Measurements from ENCODE around the gene INPP4A. TPM values are rescaled to one million over a fixed set of nuclear protein-coding genes. Genes with fewer than 3 reads are reported as not detected.

The INPP4A gene
- polyA plus RNA-seq, 2 of the 4 experiments (the other 2 are of a cell fraction) = 9.4 to 16.0 TPM

- Histone ChIP-seq H3K4me3 (peak overlapping the region; percentile 82), H3K4me2 (peak overlapping the region; percentile 89), H3K4me1 (peaks cover 20% of the 10 kb centered on the region), H3K9me3 (no peaks in the 10 kb centered on the region), H3K27ac (peak overlapping the region; percentile 98 to 99)
- ATAC-seq = peak; percentile 11 to 30; a peak in 3 of 6 replicates
- ChIA-PET POLR2A (no interaction called here), CTCF (interaction anchor here (1.0 to 1.2 kb wide), 2 partner anchors 8 to 24 kb away, joined by 3 to 4 read pairs; no protein-coding TSS in a partner anchor)
- TF ChIP-seq KDM1A (IDR thresholded peaks at IDR 0.05; ENCODE audit: low read depth) = no peak
- no peak for TF ChIP-seq CHD2 (IDR thresholded peaks at IDR 0.05; ENCODE audit: low read length, partially characterized antibody)
- no peak for TF ChIP-seq ZSCAN20 (CRISPR knock-in tag; IDR thresholded peaks at IDR 0.05)
- no peak for TF ChIP-seq RCOR1 (IDR thresholded peaks at IDR 0.05; ENCODE audit: low read depth, low read length)
- no peak for TF ChIP-seq MYC (IDR thresholded peaks at IDR 0.05; ENCODE audit: borderline replicate concordance, low read length)
- TF ChIP-seq BHLHE40 (IDR thresholded peaks at IDR 0.05; ENCODE audit: low read depth, low read length) = no peak
- TF ChIP-seq HOXA7 (CRISPR knock-in tag; IDR thresholded peaks at IDR 0.05) = no peak
- TF ChIP-seq HDAC2 (IDR thresholded peaks at IDR 0.05) = no peak
- TF ChIP-seq JUN (IDR thresholded peaks at IDR 0.05) = no peak
- TF ChIP-seq NFE2L2 (conservative IDR thresholded peaks at IDR 0.05; ENCODE audit: low read length) = no peak
- no peak for TF ChIP-seq EHF (CRISPR knock-in tag; IDR thresholded peaks at IDR 0.05)
- TF ChIP-seq FOXS1 (CRISPR knock-in tag; IDR thresholded peaks at IDR 0.05) = no peak
- TF ChIP-seq MAZ (IDR thresholded peaks at IDR 0.05; ENCODE audit: borderline replicate concordance, low read depth, low read length) = no peak
- no peak for TF ChIP-seq ZC3H11A (IDR thresholded peaks at IDR 0.05)
- no peak for FAIRE-seq
- WGBS (ENCODE audit: missing lambda C conversion rate) = 4% methylated on average over 29 of the region's 29 CpGs
- peak; percentile 7 to 16 for DNase-seq (ENCODE audit: low read depth in 1 of 2, low spot score in 1 of 2)
Observed at GRCh38 chr2:98608962-98609604, 164.4 kb downstream of the INPP4A start.

GRCh38 chr2:98614024-98614739 is 169.5 kb downstream of the INPP4A start:
- WGBS (ENCODE audit: missing lambda C conversion rate) = 93% methylated on average over 9 of the region's 9 CpGs
- FAIRE-seq (no peak), ATAC-seq (no peak), DNase-seq (ENCODE audit: low read depth in 1 of 2, low spot score in 1 of 2) (no peak)
- TF ChIP-seq JUNB (IDR thresholded peaks at IDR 0.05) (no peak), REST (IDR thresholded peaks at IDR 0.05) (no peak), FOSL2 (IDR thresholded peaks at IDR 0.05) (no peak), FOSL2 (CRISPR knock-in tag; IDR thresholded peaks at IDR 0.05) (no peak), CHD4 (IDR thresholded peaks at IDR 0.05; ENCODE audit: borderline replicate concordance) (no peak)
- Histone ChIP-seq H3K4me2 (no peak overlapping the region), H3K9me3 (no peaks in the 10 kb centered on the region), H3K27ac (no peak overlapping the region), H3K4me3 (no peak overlapping the region), H3K4me1 (peaks cover 9% of the 10 kb centered on the region; the same call in 1 of the 3 replicates)
- ChIA-PET POLR2A (no interaction called here), CTCF (interaction anchor here (0.7 to 1.1 kb wide), 3 partner anchors 9 to 17 kb away, joined by 3 to 5 read pairs (median 3); no protein-coding TSS in a partner anchor)

GRCh38 chr2:98615481-98615880 is 170.8 kb downstream of the INPP4A start:
- Histone ChIP-seq H3K9me3 (no peaks in the 10 kb centered on the region), H3K4me2 (no peak overlapping the region), H3K4me1 (no peaks in the 10 kb centered on the region; the same call in 2 of the 3 replicates), H3K27ac (no peak overlapping the region), H3K4me3 (no peak overlapping the region)
- POLR2A ChIA-PET = no interaction called here
- peak in 1 of 2 experiments; percentile 25 for DNase-seq (ENCODE audit: low read depth in 1 of 2, low spot score in 1 of 2)
- CTCF ChIA-PET = no interaction called here
- no peak for FAIRE-seq
- 88% methylated on average over 5 of the region's 5 CpGs for WGBS (ENCODE audit: missing lambda C conversion rate)
- ATAC-seq = peak; percentile 62 to 68; a peak in 4 of 6 replicates
- TF ChIP-seq HMGXB4 (CRISPR knock-in tag; IDR thresholded peaks at IDR 0.05; ENCODE audit: borderline replicate concordance) = no peak
- TF ChIP-seq CTCF (IDR thresholded peaks at IDR 0.05) = no peak
- no peak for TF ChIP-seq SMC3 (IDR thresholded peaks at IDR 0.05)
- TF ChIP-seq ZC3H11A (IDR thresholded peaks at IDR 0.05) = no peak
- no peak for TF ChIP-seq USF2 (IDR thresholded peaks at IDR 0.05)
- no peak for TF ChIP-seq ATOH8 (CRISPR knock-in tag; IDR thresholded peaks at IDR 0.05; ENCODE audit: low read depth)
